Measurements from ENCODE around the gene PYGB.

Gene PYGB

DNA sequence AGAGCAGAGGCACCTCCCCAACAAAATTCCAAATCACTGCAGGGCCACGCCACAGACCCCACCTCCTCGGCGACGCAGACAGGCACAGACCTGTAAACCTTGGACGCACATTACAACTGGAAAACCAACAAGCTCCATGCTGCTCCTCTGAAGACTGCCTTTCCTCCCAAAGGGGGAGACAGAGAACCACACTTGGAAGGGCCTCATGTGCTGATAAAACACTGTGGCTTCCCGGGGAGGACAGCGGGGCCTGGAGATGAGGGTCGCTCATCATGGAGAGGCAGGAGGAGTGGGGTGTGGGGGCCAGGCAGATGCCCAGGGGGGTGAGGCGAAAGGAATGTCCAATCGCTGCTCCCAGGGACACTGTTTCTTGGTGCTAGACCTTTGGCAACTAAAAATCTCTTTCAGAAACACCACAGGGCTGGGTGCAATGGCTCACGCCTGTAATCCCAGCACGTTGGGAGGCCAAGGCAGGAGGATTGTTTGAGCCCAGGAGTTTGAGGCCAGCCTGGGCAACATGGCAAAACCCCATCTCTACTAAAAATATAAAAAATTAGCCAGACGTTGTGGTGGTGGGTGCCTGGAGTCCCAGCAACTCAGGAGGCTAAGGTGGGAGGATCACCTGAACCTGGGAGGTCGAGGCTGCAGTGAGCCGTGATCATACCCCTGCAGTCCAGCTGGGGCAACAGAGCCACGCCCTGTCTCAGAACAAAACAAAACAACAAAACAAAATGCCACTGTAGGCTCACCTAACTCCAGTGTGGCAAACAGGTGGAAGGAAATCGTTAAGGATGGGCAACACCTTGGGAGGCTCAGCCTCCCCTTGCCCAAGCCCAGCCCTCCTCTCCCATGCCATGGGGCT is 88.9 kb downstream of the PYGB start:
- peak; percentile 13 for DNase-seq (ENCODE audit: low read depth, low spot score)

DNA sequence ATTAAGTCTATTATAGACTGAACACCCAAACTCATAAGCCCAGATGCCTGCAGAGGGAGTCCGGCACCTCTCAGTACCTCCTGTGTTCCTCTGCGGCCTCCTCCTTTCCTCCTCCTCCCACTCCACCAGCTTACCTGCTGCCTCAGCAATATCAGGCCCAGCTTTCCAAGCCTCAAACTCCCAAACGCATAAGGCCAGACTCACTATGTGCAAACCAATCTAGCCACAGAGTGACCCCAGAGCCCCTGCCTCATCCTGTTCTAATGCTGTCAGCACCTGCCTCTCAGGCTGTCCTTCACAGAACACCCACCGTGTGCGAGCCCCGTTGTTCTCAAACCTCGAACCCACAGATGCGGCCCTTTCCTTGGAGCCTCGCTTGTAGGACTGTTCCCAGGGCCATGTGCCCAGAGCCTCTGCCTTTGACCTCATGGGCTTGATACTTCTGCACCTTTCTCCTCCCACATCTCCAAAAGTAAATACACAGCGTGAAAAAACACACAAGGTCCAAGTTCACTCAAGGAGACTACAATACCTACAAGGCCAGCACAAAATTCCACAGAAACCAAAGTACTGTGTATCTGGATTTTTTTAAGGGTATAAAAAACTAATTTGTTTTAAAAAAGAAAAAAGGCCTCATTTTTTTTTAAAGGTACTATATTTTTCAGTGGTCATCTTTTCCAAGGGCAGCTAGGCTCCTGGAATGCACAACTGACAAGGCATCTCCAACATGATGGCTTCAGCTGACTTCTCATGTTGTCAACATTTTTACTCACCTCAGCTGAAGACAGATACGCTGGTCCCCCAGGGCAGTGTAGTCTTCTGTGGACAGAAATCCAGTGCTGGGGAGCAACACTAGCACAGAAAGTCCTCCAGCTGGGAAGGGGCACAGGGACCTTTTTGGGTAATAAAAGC is 90.5 kb downstream of the PYGB start:
- DNase-seq (ENCODE audit: low read depth, low spot score): no peak

DNA sequence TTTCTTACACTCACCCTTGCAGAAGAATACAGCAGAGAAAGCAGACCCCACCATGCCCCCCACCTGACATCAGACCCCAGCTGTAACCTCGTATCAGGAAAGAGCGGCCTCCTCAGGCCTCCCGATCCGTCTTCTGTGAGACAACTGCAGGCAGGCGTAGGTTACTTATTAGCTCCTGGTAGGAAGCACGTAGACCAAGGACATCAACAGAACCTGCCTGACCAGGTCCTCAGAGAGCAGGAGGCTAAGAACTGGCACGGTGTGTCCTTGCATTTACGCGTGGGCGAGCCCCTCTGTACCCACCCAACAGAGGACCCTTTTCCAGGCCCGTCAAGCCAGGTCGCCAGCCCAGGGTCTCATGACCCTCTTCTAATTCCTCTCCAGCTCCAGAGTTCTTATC is 91.7 kb downstream of the PYGB start:
- no peak for DNase-seq (ENCODE audit: low read depth, low spot score)

GRCh38 chr20:25340380-25340779 is 92.5 kb downstream of the PYGB start:
- DNase-seq (ENCODE audit: low read depth, low spot score): no peak

- no peak for DNase-seq (ENCODE audit: low read depth, low spot score)
These were observed 94.1 kb downstream of the PYGB start for GRCh38 chr20:25341716-25342680.

DNA sequence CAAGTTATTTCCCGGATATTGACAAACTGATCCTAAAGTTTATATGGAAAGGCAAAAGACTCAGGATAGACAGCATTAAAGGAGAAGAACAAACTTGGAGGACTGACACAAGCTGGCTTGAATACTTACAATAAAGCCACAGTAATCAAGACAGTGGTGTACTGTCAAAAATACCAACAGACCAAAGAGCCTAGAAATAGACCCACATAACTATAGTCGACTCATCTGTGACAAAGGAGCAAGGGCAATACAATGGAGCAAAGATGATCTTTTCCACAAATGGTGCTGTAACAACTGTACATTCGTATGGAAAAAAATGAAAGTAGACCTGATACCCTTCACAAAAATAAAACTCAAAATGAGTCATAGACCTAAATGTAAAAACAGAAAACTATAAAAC is 96.7 kb downstream of the PYGB start:
- DNase-seq (ENCODE audit: low read depth, low spot score): no peak

- no peak for DNase-seq (ENCODE audit: low read depth, low spot score)
These were observed 97.8 kb downstream of the PYGB start for GRCh38 chr20:25345721-25346120.

DNA sequence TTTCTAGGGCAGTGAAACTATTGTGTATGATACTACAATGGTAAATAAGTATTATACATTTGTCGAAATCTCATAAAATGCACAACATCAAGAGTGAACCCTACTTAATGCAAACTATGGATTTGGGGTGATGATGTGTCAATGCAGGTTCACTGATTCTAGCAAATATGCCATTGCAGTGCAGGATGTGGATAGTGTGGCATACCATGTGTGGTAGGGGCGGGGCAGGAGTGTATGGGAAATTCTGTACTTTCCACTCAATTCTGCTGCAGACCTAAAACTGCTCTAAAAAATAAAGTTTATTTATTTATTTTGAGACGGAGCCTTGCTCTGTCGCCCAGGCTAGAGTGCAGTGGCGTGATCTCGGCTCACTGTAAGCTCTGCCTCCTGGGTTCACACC is 98.5 kb downstream of the PYGB start:
- no peak for DNase-seq (ENCODE audit: low read depth, low spot score)
